Neutrophil (primary cell): ENCODE results near the gene NR1D2.
"Not testable (repeated sequence)": the region's sequence is repeated elsewhere in the genome, so short reads cannot be mapped to it uniquely, and the experiment has no call there.

Experiments used
- H3K27ac ChIP-seq: fragments of 200-600 bp; sonication (generic); 2 replicates; pipeline ENCODE4 v1.5.1; 2016; ENCODE audit warnings: mild to moderate bottlenecking, moderate library complexity
- H3K27me3 ChIP-seq: fragments of 200-600 bp; sonication (generic); 2 replicates; pipeline ENCODE4 v1.6.0; 2016; ENCODE audit warnings: mild to moderate bottlenecking
- H3K36me3 ChIP-seq: fragments of 200-600 bp; sonication (generic); 2 replicates; pipeline ENCODE4 v1.5.1; 2017
- H3K4me1 ChIP-seq, 2 experiments: fragments of 200-600 bp in 1 of 2; sonication (generic) in 1 of 2; 1 replicate in 1 of 2; 2 replicates in 1 of 2; pipeline versions ENCODE4 v1.5.1 to v1.6.1; 2013 to 2016; ENCODE audit warnings: low read depth in 1 of 2, low read length in 1 of 2, mild to moderate bottlenecking in 1 of 2, moderate library complexity in 1 of 2; ENCODE audit not compliant: control insufficient read depth in 1 of 2, insufficient read depth in 1 of 2
- H3K4me3 ChIP-seq, 2 experiments: fragments of 200-600 bp in 1 of 2; sonication (generic) in 1 of 2; 1 replicate in 1 of 2; 2 replicates in 1 of 2; pipeline ENCODE4 v1.5.1; 2013 to 2016; ENCODE audit warnings: low read depth in 1 of 2, low read length in 1 of 2, mild to moderate bottlenecking in 1 of 2, moderate library complexity in 1 of 2
- H3K9me3 ChIP-seq: fragments of 200-600 bp; sonication (generic); 2 replicates; pipeline ENCODE4 v1.5.1; 2016
- CTCF ChIP-seq: fragments of 200-600 bp; sonication (generic); IDR thresholded peaks from 2 replicates; pipeline ENCODE4 v1.5.1; 2016; ENCODE audit warnings: antibody characterized with exemption

Gene NR1D2

GRCh38 chr3:23913182-23913581 lies 31.9 kb upstream of the NR1D2 start:
- TF ChIP-seq CTCF: no peak
- H3K4me3 ChIP-seq: no peak overlapping the region

DNA sequence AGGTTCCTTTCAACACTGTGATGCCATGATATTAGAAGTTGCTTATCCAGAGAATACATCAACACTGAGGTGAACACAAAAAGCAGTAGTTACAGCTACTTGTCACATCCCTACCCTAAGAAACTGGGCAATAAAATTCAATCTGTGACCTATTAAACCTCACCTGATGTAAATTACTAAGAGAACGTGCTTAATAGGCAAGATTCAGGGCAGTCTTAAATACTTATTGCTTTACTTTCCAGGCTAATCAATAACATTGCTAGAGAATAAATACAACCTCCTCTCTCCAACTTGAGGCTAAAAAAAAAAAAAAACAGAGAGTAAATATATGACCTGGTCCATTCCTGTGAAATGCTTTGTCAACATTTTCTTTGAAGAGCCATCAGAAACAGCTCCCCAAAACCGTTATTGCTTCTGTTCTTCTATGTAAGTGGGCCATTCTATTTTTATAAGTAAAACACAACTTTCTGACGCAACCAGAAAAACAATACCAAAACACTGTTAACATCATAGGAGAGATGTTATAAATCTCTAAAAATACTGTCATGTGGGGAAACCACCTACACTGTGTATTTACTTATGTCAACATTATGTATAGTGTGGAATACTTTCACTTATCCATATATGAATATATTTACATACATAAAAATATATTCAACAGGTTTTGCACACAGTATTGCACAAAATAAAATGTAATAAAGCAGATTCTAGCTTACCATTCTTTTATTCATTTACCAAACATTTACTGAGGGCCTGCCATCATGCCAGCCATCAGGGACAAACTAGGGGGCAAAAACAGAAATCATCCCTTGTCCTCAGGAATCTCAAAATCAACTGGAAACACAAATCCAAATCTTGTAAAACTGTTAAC lies 31.0 kb upstream of the NR1D2 start:
- no peak overlapping the region for H3K27ac ChIP-seq
- TF ChIP-seq CTCF: no peak
- no peaks in the 10 kb centered on the region for H3K9me3 ChIP-seq
- H3K27me3 ChIP-seq: no peaks in the 10 kb centered on the region
- peaks cover 32 to 37% of the 10 kb centered on the region in 2 experiments for H3K4me1 ChIP-seq
- peaks cover 5% of the 10 kb centered on the region for H3K36me3 ChIP-seq
- no peak overlapping the region for H3K4me3 ChIP-seq

More at GRCh38 chr3:23913182-23913581, 31.9 kb upstream of the NR1D2 start:
- Histone ChIP-seq H3K27me3 (no peaks in the 10 kb centered on the region), H3K36me3 (no peaks in the 10 kb centered on the region), H3K9me3 (no peaks in the 10 kb centered on the region), H3K27ac (no peak overlapping the region), H3K4me1 (peaks cover 26 to 30% of the 10 kb centered on the region in 2 experiments)

- peaks cover 17% of the 10 kb centered on the region for H3K36me3 ChIP-seq
- H3K27me3 ChIP-seq: no peaks in the 10 kb centered on the region
- H3K4me1 ChIP-seq: peaks cover 29 to 34% of the 10 kb centered on the region in 2 experiments
- no peaks in the 10 kb centered on the region for H3K9me3 ChIP-seq
- no peak for TF ChIP-seq CTCF
- H3K27ac ChIP-seq: no peak overlapping the region
- peak overlapping the region; percentile 88 to 91 for H3K4me3 ChIP-seq
Observed at GRCh38 chr3:23915537-23916108, 29.5 kb upstream of the NR1D2 start.

DNA sequence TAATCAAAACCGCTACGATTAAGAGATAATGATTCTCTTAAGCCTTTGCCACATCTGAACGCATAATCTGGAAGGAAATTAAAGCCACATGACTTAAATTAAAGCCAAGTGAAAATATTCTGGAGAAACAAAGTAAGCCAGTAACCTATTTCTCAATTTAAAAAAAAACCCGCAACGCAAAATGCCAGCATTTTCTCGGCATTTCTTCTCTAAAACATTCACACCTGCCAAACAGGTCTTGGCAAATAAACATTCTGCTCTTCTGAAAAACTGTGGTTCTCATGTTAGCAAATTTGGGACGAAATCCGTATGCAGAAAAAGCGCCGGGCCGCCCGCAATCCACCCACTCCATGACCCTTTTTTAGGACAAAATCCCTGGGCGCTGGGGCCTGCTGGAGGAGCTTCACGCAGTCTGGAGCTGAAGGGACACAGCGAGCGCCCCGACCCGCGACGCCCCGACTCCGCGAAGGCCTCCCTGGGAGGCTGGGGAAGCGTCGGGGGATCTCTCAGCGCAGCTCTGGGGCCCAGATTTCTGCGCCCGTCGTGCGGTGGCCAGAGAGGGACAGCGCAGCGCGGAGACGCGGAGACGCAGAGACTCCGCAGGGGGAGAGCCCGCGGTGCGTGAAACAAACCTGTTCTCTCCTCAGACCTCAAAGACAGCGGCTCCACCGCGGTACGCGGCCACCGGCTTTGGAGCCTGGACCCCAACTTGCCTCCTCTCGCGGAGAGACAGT lies 28.8 kb upstream of the NR1D2 start:
- Histone ChIP-seq H3K4me1 (peaks cover 29 to 34% of the 10 kb centered on the region in 2 experiments), H3K27ac (peak overlapping the region; percentile 81), H3K4me3 (peak overlapping the region; percentile 88 to 91), H3K36me3 (peaks cover 17% of the 10 kb centered on the region), H3K27me3 (no peaks in the 10 kb centered on the region), H3K9me3 (no peaks in the 10 kb centered on the region)
- TF ChIP-seq CTCF: no peak

- Histone ChIP-seq H3K36me3 (peaks cover 21% of the 10 kb centered on the region), H3K27ac (peak within 1 kb of the TSS; percentile 81), H3K9me3 (no peaks in the 10 kb centered on the region), H3K4me1 (peaks cover 29 to 34% of the 10 kb centered on the region in 2 experiments), H3K27me3 (no peaks in the 10 kb centered on the region), H3K4me3 (peak within 1 kb of the TSS; percentile 88 to 91)
- TF ChIP-seq CTCF: peak; percentile 93
Observed at GRCh38 chr3:23916886-23917678, 28.0 kb upstream of the NR1D2 start, which contains the start of the genes NKIRAS1 and RPL15. NKIRAS1 (minus strand) TSS chr3:23916990; CDS start chr3:23910904, 6,086 bp downstream. RPL15 (plus strand) TSS chr3:23917132; CDS start chr3:23917860, 728 bp downstream.

DNA sequence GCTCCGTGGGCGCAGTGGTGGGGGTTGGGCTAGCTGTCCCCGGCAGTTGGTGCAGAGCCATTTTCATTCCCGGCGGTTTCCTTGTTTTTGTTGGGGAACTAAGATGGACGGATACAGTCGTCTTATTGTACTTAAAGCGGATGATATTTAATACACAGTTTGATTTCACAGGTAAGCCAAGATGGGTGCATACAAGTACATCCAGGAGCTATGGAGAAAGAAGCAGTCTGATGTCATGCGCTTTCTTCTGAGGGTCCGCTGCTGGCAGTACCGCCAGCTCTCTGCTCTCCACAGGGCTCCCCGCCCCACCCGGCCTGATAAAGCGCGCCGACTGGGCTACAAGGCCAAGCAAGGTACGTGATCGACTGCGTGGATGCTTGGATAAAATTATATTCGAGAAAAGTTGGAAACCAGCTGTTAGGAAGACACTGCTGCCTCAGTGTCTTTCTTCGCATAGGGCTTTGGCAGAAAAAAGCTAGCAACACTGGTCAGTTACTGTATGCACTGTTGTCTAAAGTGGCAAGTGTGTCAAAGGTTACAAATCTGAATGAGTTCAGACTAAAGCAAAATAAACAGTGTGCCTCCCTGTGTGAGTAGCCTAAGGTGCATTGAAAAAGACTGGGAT lies 27.3 kb upstream of the NR1D2 start:
- H3K27me3 ChIP-seq: not testable (repeated sequence)

DNA sequence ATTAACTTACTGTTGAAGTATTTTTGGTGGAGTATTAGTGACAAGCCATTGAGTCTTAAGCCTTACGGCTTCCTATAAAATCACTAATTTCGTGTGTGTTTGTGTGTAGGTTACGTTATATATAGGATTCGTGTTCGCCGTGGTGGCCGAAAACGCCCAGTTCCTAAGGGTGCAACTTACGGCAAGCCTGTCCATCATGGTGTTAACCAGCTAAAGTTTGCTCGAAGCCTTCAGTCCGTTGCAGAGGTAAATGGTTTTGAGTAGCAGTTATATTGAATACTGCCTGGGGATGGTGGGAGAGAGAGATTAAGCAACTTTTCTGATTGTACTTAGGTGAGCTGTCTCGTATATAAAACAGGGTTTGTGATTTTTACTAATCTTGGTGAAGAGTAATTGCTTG lies 26.8 kb upstream of the NR1D2 start:
- H3K36me3 ChIP-seq: peaks cover 21% of the 10 kb centered on the region
- peak overlapping the region in 1 of 2 experiments; percentile 88 for H3K4me3 ChIP-seq
- not testable (repeated sequence) for H3K9me3 ChIP-seq, H3K27me3 ChIP-seq
- H3K4me1 ChIP-seq: peaks cover 29 to 34% of the 10 kb centered on the region in 2 experiments
- peak overlapping the region; percentile 81 for H3K27ac ChIP-seq

More for the DNA sequence above, 27.3 kb upstream of the NR1D2 start:
- peak overlapping the region; percentile 88 to 91 for H3K4me3 ChIP-seq
- H3K27ac ChIP-seq: peak overlapping the region; percentile 81
- H3K9me3 ChIP-seq: not testable (repeated sequence)
- peaks cover 29 to 34% of the 10 kb centered on the region in 2 experiments for H3K4me1 ChIP-seq
- peaks cover 21% of the 10 kb centered on the region for H3K36me3 ChIP-seq
